Stomach smooth muscle (tissue), 2 donors: ENCODE results near the gene DOCK11.

Experiments
- H3K27ac ChIP-seq: one replicate; pipeline ENCODE4 v1.7.0; 2013; ENCODE audit warnings: mild to moderate bottlenecking, low read length, inconsistent platforms
- H3K27me3 ChIP-seq, 2 donors: one replicate each; pipeline ENCODE4 v1.7.0; 2013; ENCODE audit warnings: low read length in 2 of 2; ENCODE audit not compliant: insufficient read depth in 2 of 2, control insufficient read depth in 1 of 2
- H3K36me3 ChIP-seq, 2 donors: one replicate each; pipeline ENCODE4 v1.7.0; 2013; ENCODE audit warnings: low read length in 2 of 2; ENCODE audit not compliant: control insufficient read depth in 2 of 2, insufficient read depth in 2 of 2
- H3K4me1 ChIP-seq: one replicate; pipeline ENCODE4 v1.7.0; 2013; ENCODE audit warnings: low read length; ENCODE audit not compliant: control insufficient read depth, insufficient read depth
- H3K4me3 ChIP-seq, 2 donors: one replicate each; pipeline ENCODE4 v1.7.0; 2013; ENCODE audit warnings: low read length in 2 of 2
- H3K9ac ChIP-seq, 2 donors: one replicate each; pipeline ENCODE4 v1.7.0; 2013; ENCODE audit warnings: low read length in 2 of 2, mild to moderate bottlenecking in 1 of 2
- H3K9me3 ChIP-seq, 2 donors: one replicate each; pipeline ENCODE4 v1.7.0; 2013; ENCODE audit warnings: low read length in 2 of 2; ENCODE audit not compliant: control insufficient read depth in 2 of 2
- donor health status: healthy.
- donor health status: Pancreatic carcinoma.

Gene DOCK11

DNA sequence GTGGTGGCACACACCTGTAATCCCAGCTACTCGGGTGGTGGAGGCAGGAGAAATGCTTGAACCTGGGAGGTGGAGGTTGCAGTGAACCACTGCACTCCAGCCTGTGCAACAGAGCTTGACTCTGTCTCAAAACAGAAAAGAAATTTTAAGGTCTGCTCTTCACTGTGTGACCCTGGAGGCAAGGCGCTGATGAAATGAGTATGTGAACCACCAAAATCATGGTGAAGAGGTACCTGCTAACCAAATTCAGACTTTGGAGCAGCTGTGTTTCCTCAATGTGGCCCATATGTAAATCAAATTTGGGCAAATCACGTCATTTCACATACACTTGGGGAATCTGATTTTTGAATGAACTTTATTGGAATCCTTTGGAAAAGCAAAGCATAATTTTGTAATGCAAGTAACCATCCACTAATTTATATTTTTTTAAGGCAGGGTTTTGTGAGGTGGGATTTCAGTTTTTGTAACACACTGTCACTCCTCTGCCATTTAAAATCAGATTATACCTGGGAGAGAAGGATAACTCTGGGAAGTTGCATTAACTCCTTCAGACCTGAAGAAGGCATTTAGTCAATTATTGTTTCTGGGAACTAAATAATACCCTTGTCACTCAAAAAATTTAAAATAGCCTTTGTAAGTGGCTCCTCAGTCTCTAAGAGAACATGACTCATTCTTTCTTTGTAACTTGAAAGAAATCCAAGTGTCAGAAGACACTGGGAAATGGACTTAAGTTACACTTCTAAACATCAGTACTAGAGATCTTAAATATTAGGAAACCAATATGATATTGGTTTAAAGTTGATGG is 24.0 kb downstream of the DOCK11 start:
- Histone ChIP-seq H3K9me3 (peaks cover 0 to 4% of the 10 kb centered on the region in 2 donors), H3K4me3 (no peak overlapping the region), H3K9ac (no peak overlapping the region), H3K27me3 (peaks cover 0 to 2% of the 10 kb centered on the region in 2 donors), H3K4me1 (peaks cover 10% of the 10 kb centered on the region), H3K36me3 (no peaks in the 10 kb centered on the region), H3K27ac (peak overlapping the region; percentile 6)

- Histone ChIP-seq H3K9ac (no peak overlapping the region), H3K9me3 (no peaks in the 10 kb centered on the region), H3K4me1 (peaks cover 10% of the 10 kb centered on the region), H3K27me3 (peaks cover 0 to 2% of the 10 kb centered on the region in 2 donors), H3K36me3 (no peaks in the 10 kb centered on the region), H3K4me3 (peak overlapping the region in 1 of 2 donors; percentile 29), H3K27ac (peak overlapping the region; percentile 6)
Observed at GRCh38 chrX:118520216-118521206, 24.9 kb downstream of the DOCK11 start.

GRCh38 chrX:118521435-118521834 is 25.8 kb downstream of the DOCK11 start:
- Histone ChIP-seq H3K9me3 (no peaks in the 10 kb centered on the region), H3K4me3 (no peak overlapping the region), H3K4me1 (peaks cover 8% of the 10 kb centered on the region), H3K27me3 (peaks cover 0 to 2% of the 10 kb centered on the region in 2 donors), H3K9ac (no peak overlapping the region), H3K36me3 (no peaks in the 10 kb centered on the region), H3K27ac (no peak overlapping the region)

DNA sequence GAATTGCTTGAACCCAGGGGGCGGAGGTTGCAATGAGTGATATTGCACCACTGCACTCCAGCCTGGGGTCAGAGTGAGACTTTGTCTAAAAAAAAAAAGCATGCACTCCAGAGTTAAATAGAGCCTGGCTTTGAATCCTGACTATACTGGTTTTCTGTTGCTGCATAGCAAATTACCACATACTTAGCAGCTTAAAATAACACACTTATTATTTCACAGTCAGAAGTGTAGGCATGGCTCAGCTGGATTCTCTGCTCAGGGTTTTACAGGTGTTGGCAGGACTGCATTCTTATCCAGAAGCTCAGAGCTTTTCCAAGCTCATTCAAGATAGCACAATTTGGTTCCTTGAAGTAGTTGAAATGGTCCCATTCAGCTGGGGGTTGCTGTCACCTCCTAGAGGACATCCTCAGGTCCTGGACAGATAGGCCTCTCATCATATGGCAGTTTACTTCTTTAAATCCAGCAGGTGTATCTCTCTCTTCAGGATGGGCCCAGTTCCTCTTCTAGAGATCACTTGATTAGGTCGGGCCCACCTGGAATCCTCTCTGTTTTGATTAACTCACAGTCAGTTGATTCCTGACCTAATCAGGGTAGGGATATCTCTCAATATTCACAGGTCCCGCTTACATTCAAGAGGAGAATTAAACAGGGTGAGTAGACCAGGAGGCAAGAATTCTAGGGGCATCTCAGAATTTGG is 26.8 kb downstream of the DOCK11 start:
- H3K27me3 ChIP-seq, result peaks cover 0 to 2% of the 10 kb centered on the region in 2 donors
- no peak overlapping the region for H3K27ac ChIP-seq
- H3K9ac ChIP-seq, result no peak overlapping the region
- no peaks in the 10 kb centered on the region for H3K9me3 ChIP-seq
- no peaks in the 10 kb centered on the region for H3K36me3 ChIP-seq
- no peak overlapping the region for H3K4me3 ChIP-seq
- peaks cover 8% of the 10 kb centered on the region for H3K4me1 ChIP-seq

GRCh38 chrX:118523920-118524319 is 28.3 kb downstream of the DOCK11 start:
- peaks cover 0 to 2% of the 10 kb centered on the region in 2 donors for H3K27me3 ChIP-seq
- H3K27ac ChIP-seq, result no peak overlapping the region
- no peak overlapping the region for H3K9ac ChIP-seq
- no peaks in the 10 kb centered on the region for H3K9me3 ChIP-seq
- H3K36me3 ChIP-seq, result no peaks in the 10 kb centered on the region
- no peak overlapping the region for H3K4me3 ChIP-seq
- peaks cover 8% of the 10 kb centered on the region for H3K4me1 ChIP-seq

DNA sequence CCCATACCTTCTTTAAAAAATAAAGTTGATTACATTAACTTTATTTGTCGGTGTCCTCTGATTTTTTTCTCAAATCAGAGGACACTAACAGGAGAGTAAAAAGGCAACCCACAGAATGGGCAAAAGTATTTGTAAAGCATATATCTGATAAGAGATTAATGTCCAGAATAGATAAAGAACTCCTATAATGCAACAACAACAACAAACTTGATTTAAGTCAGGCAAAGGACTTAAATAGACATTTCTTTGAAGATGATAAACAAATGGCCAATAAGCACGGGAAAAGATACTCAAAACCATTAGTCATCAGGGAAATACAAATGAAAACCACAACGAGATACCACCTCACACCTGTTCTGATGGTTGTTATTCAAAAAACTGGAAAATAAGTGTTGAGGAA is 28.7 kb downstream of the DOCK11 start:
- Histone ChIP-seq H3K27me3 (peaks cover 0 to 2% of the 10 kb centered on the region in 2 donors), H3K27ac (no peak overlapping the region), H3K4me3 (no peak overlapping the region), H3K9me3 (no peaks in the 10 kb centered on the region), H3K4me1 (peaks cover 8% of the 10 kb centered on the region), H3K36me3 (no peaks in the 10 kb centered on the region), H3K9ac (no peak overlapping the region)

DNA sequence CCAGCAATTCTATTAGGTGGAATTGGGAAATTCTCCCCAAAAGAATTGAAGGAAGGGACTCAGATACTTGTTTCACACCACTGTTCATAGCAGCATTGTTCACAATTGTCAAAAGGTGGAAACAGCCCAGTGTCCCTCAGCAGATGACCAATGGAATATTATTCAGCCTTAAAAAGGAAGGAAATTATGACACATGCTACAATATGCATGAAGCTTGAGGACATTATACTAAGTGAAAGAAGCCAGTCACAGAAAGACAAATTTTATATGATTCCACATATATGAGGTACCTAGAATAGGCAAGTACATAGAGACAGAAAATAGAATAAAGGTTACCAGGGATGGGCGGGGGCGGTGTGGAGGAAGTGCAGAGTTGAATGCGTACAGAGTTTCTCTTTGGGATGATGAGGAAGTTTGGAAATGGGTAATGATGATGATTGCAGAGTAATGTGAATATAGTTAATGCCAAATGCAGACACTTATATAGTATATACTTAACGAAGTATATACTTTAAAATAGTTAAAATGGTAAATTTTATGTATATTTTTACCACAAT is 29.6 kb downstream of the DOCK11 start:
- peaks cover 0 to 2% of the 10 kb centered on the region in 2 donors for H3K27me3 ChIP-seq
- H3K27ac ChIP-seq, result no peak overlapping the region
- no peak overlapping the region for H3K9ac ChIP-seq
- H3K4me3 ChIP-seq, result no peak overlapping the region
- peaks cover 4% of the 10 kb centered on the region for H3K4me1 ChIP-seq
- no peaks in the 10 kb centered on the region for H3K9me3 ChIP-seq
- H3K36me3 ChIP-seq, result no peaks in the 10 kb centered on the region

GRCh38 chrX:118526149-118526548 is 30.5 kb downstream of the DOCK11 start:
- H3K27me3 ChIP-seq, result no peaks in the 10 kb centered on the region

GRCh38 chrX:118528071-118528737 is 32.6 kb downstream of the DOCK11 start:
- no peaks in the 10 kb centered on the region for H3K27me3 ChIP-seq
- H3K27ac ChIP-seq, result no peak overlapping the region
- no peaks in the 10 kb centered on the region for H3K9me3 ChIP-seq
- H3K4me3 ChIP-seq, result no peak overlapping the region
- peaks cover 3% of the 10 kb centered on the region for H3K4me1 ChIP-seq
- H3K36me3 ChIP-seq, result no peaks in the 10 kb centered on the region
- H3K9ac ChIP-seq, result no peak overlapping the region

More at GRCh38 chrX:118526149-118526548, 30.5 kb downstream of the DOCK11 start:
- Histone ChIP-seq H3K9me3 (no peaks in the 10 kb centered on the region), H3K9ac (no peak overlapping the region), H3K27ac (no peak overlapping the region), H3K4me3 (no peak overlapping the region), H3K4me1 (peaks cover 3% of the 10 kb centered on the region), H3K36me3 (no peaks in the 10 kb centered on the region)
